SU-DHL-6 (cell line): ENCODE data around the gene KCNB1.

Experiments
- H2AFZ ChIP-seq: fragments of 200-600 bp; sonication (generic); 2 replicates; pipeline ENCODE4 v1.6.1; 2014; ENCODE audit warnings: low read depth, mild to moderate bottlenecking, moderate library complexity, mixed read lengths, antibody characterized with exemption, low read length; ENCODE audit not compliant: severe bottlenecking
- H3F3A ChIP-seq: fragments of 200-600 bp; shearing (Covaris generic); 2 replicates; pipeline ENCODE4 v1.6.0; 2016; ENCODE audit warnings: antibody characterized with exemption, mild to moderate bottlenecking; ENCODE audit not compliant: insufficient read depth
- H3K27ac ChIP-seq: fragments of 200-600 bp; sonication (generic); 2 replicates; pipeline ENCODE4 v1.5.1; 2016; ENCODE audit warnings: low read depth, mild to moderate bottlenecking, low read length, moderate library complexity, mixed read lengths
- H3K27me3 ChIP-seq: fragments of 200-600 bp; sonication (generic), shearing (Covaris generic); 2 replicates; pipeline ENCODE4 v1.6.0; 2014; ENCODE audit warnings: mild to moderate bottlenecking, low read length
- H3K36me3 ChIP-seq: fragments of 200-600 bp; sonication (generic); 2 replicates; pipeline ENCODE4 v1.6.1; 2014; ENCODE audit warnings: mild to moderate bottlenecking, low read length, mixed read lengths
- H3K4me2 ChIP-seq: fragments of 300-600, 200-600 bp; shearing (Covaris generic), sonication (generic); 2 replicates; pipeline ENCODE4 v1.6.0; 2014; ENCODE audit warnings: low read length, low read depth, mild to moderate bottlenecking; ENCODE audit not compliant: poor library complexity, severe bottlenecking
- H3K4me3 ChIP-seq: fragments of 200-600 bp; sonication (generic); 2 replicates; pipeline ENCODE4 v1.5.1; 2014; ENCODE audit warnings: antibody characterized with exemption, low read length, mild to moderate bottlenecking, mixed read lengths; ENCODE audit not compliant: insufficient read depth, poor library complexity, severe bottlenecking
- H3K79me2 ChIP-seq: fragments of 200-600 bp; sonication (generic); 2 replicates; pipeline ENCODE4 v1.6.1; 2014; ENCODE audit warnings: mild to moderate bottlenecking, low read length, moderate library complexity; ENCODE audit not compliant: insufficient read depth
- H3K9ac ChIP-seq: fragments of 200-600 bp; sonication (generic); 2 replicates; pipeline ENCODE4 v1.7.0; 2014; ENCODE audit warnings: mild to moderate bottlenecking, low read length
- H3K9me2 ChIP-seq: fragments of 200-600 bp; sonication (generic); replicated peaks from 2 replicates; pipeline ENCODE4 v1.6.1; 2014; ENCODE audit warnings: low read length; ENCODE audit not compliant: insufficient read depth
- H3K9me3 ChIP-seq: fragments of 200-600 bp; sonication (generic); 2 replicates; pipeline ENCODE4 v1.6.1; 2014; ENCODE audit warnings: low read length, mixed read lengths; ENCODE audit not compliant: insufficient read depth
- H4K20me1 ChIP-seq: fragments of 200-600 bp; sonication (generic); 2 replicates; pipeline ENCODE4 v1.6.1; 2014; ENCODE audit warnings: low read depth, mild to moderate bottlenecking, antibody characterized with exemption, low read length, moderate library complexity, mixed read lengths
- EZH2phosphoT487 ChIP-seq: fragments of 200-600 bp; sonication (generic), shearing (Covaris generic); conservative IDR thresholded peaks from 2 replicates; pipeline ENCODE4 v1.6.1; 2018; ENCODE audit warnings: mild to moderate bottlenecking, antibody characterized with exemption, low read length, moderate library complexity, mixed read lengths
- TF ChIP-seq, protein P1 (sequence below): fragments of 200-600 bp; sonication (generic); IDR thresholded peaks from one replicate; pipeline ENCODE4 v1.5.1; 2017; ENCODE audit warnings: antibody characterized with exemption, mild to moderate bottlenecking, low read length, moderate library complexity; ENCODE audit not compliant: insufficient read depth, poor library complexity, severe bottlenecking

KCNB1 gene

DNA sequence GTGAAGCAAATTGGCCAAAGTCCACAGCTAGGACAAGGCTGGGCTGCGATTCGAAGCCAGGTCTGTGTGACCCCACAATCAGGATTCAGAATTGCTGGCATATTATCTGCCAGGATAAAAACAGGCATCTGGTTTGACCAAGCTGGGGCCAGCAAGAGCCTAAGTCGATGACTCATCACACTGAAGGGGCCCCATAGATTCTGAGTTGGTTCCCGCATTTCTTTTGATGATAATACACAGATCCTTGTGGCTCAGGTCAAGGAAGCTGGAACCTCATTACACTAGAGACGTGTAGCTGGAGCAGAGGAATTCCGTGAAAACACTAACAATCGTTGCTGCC is 6.5 kb downstream of the KCNB1 start:
- no peak for TF ChIP-seq EZH2phosphoT487
- TF ChIP-seq, protein P1, sequence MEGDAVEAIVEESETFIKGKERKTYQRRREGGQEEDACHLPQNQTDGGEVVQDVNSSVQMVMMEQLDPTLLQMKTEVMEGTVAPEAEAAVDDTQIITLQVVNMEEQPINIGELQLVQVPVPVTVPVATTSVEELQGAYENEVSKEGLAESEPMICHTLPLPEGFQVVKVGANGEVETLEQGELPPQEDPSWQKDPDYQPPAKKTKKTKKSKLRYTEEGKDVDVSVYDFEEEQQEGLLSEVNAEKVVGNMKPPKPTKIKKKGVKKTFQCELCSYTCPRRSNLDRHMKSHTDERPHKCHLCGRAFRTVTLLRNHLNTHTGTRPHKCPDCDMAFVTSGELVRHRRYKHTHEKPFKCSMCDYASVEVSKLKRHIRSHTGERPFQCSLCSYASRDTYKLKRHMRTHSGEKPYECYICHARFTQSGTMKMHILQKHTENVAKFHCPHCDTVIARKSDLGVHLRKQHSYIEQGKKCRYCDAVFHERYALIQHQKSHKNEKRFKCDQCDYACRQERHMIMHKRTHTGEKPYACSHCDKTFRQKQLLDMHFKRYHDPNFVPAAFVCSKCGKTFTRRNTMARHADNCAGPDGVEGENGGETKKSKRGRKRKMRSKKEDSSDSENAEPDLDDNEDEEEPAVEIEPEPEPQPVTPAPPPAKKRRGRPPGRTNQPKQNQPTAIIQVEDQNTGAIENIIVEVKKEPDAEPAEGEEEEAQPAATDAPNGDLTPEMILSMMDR = no peak
- H3F3A ChIP-seq = no peaks in the 10 kb centered on the region
- no peaks in the 10 kb centered on the region; the same call in 1 of the 2 replicates for H3K27me3 ChIP-seq
- H3K4me2 ChIP-seq = no peak overlapping the region
- H3K9me3 ChIP-seq = no peaks in the 10 kb centered on the region
- no peaks in the 10 kb centered on the region for H3K79me2 ChIP-seq
- H2AFZ ChIP-seq = no peak overlapping the region
- no peak overlapping the region for H3K27ac ChIP-seq
- H4K20me1 ChIP-seq = no peaks in the 10 kb centered on the region
- H3K9ac ChIP-seq = no peak overlapping the region
- H3K4me3 ChIP-seq = no peak overlapping the region
- no peaks in the 10 kb centered on the region for H3K36me3 ChIP-seq
- no peaks in the 10 kb centered on the region for H3K9me2 ChIP-seq

DNA sequence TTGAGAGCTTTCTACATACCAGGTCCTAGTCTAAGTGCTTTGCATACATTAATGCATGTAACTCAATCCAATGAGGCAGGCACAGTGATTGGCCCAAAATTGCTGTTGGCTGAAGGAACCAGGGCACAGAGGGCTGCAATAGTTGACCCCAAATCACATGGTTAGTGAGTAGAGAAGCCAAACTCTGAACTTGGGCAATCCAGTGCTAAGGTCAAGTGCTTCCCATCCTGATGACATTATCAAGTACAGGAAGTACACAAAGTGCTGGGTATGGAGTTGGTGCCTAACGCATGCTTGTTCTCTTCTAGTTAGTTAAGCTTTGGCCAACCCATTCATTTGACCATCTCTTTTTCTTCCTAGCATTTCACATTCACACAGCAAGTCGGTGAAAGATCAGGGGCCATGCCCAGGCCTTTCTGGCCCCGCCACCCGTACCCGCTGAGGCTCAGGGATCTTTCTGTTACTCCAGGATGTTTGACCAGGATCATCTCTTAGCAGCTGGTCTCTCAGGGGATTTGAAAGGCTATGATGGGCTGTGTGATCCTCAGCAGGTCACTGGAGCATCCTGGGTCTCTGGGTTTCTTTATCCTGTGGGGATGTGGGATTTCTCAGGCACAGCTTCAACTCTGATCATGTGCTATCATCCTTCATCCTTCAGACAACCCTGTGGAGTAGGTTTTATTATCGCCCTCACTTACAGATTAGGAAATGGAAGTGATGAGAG is 7.0 kb downstream of the KCNB1 start:
- H3K79me2 ChIP-seq = no peaks in the 10 kb centered on the region
- TF ChIP-seq EZH2phosphoT487 = no peak
- TF ChIP-seq, protein P1 = no peak
- H3K27ac ChIP-seq = no peak overlapping the region
- H3K9ac ChIP-seq = no peak overlapping the region
- no peaks in the 10 kb centered on the region for H3F3A ChIP-seq
- no peaks in the 10 kb centered on the region; the same call in 1 of the 2 replicates for H3K27me3 ChIP-seq
- no peaks in the 10 kb centered on the region for H3K9me2 ChIP-seq
- no peaks in the 10 kb centered on the region for H3K36me3 ChIP-seq
- no peak overlapping the region for H3K4me2 ChIP-seq
- no peak overlapping the region for H2AFZ ChIP-seq
- no peaks in the 10 kb centered on the region for H4K20me1 ChIP-seq
- H3K9me3 ChIP-seq = no peaks in the 10 kb centered on the region
- no peak overlapping the region for H3K4me3 ChIP-seq

DNA sequence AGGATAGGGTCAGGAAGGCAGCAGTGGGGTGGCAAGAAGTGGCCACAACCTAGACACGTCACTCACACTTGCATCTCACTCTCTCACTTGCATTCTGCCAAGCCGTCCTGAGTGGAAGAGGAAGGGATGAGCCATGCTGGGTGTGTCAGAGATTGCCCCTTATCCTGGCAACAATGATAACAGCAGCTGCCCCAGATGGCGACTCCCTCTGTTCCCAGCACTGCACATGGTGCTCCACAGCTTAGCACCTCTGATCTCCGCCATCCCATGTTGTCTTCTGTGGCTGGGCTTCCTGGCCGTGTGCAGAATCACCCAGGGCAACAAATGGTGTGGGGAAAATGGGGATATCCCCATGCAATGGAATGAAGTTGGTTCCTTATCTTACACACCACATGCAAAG is 11.1 kb downstream of the KCNB1 start:
- Histone ChIP-seq H3K9me3 (no peaks in the 10 kb centered on the region), H3F3A (no peaks in the 10 kb centered on the region), H2AFZ (no peak overlapping the region), H3K27me3 (no peaks in the 10 kb centered on the region; the same call in 1 of the 2 replicates), H3K9me2 (no peaks in the 10 kb centered on the region), H3K4me3 (no peak overlapping the region), H3K79me2 (no peaks in the 10 kb centered on the region), H3K36me3 (no peaks in the 10 kb centered on the region), H3K4me2 (no peak overlapping the region), H3K9ac (no peak overlapping the region), H4K20me1 (no peaks in the 10 kb centered on the region), H3K27ac (no peak overlapping the region)
- TF ChIP-seq, protein P1 = no peak
- TF ChIP-seq EZH2phosphoT487 = no peak
